ENCODE measurements around the gene POLR2L. TPM values are rescaled to one million over a fixed set of nuclear protein-coding genes. Genes with fewer than 3 reads are reported as not detected.

POLR2L gene
- total RNA-seq, 1 donor from 2014 or later: 128 TPM

GRCh38 chr11:873706-874105 is 31.4 kb upstream of the POLR2L start:
- Mint-ChIP-seq H3K27ac (ENCODE audit: unreplicated experiment) (no peak overlapping the region), H3K9me3 (no peaks in the 10 kb centered on the region)

GRCh38 chr11:872799-873198 is 30.5 kb upstream of the POLR2L start:
- Mint-ChIP-seq H3K27ac (ENCODE audit: unreplicated experiment) (no peak overlapping the region), H3K4me1 (no peaks in the 10 kb centered on the region)

More at GRCh38 chr11:873706-874105, 31.4 kb upstream of the POLR2L start:
- no peak overlapping the region for H3K4me3 Mint-ChIP-seq
- H3K36me3 Mint-ChIP-seq (ENCODE audit: low read depth): peaks cover 3% of the 10 kb centered on the region
- H3K4me1 Mint-ChIP-seq: no peaks in the 10 kb centered on the region
- TF ChIP-seq CTCF (conservative IDR thresholded peaks at IDR 0.05): no peak
- DNase-seq (ENCODE audit: low read depth, low spot score): no peak
- H3K27me3 Mint-ChIP-seq (ENCODE audit: low read depth): no peaks in the 10 kb centered on the region

GRCh38 chr11:871472-871871 is 29.1 kb upstream of the POLR2L start:
- H3K4me3 Mint-ChIP-seq: no peak overlapping the region
- H3K4me1 Mint-ChIP-seq: no peaks in the 10 kb centered on the region
- H3K9me3 Mint-ChIP-seq: no peaks in the 10 kb centered on the region
- no peak overlapping the region for H3K27ac Mint-ChIP-seq (ENCODE audit: unreplicated experiment)
- H3K36me3 Mint-ChIP-seq (ENCODE audit: low read depth): peaks cover 3% of the 10 kb centered on the region
- no peaks in the 10 kb centered on the region for H3K27me3 Mint-ChIP-seq (ENCODE audit: low read depth)
- DNase-seq (ENCODE audit: low read depth, low spot score): no peak
- no peak for TF ChIP-seq CTCF (conservative IDR thresholded peaks at IDR 0.05)

More at GRCh38 chr11:872799-873198, 30.5 kb upstream of the POLR2L start:
- H3K27me3 Mint-ChIP-seq (ENCODE audit: low read depth): no peaks in the 10 kb centered on the region
- H3K9me3 Mint-ChIP-seq: no peaks in the 10 kb centered on the region
- no peak for DNase-seq (ENCODE audit: low read depth, low spot score)
- TF ChIP-seq CTCF (conservative IDR thresholded peaks at IDR 0.05): no peak
- peaks cover 3% of the 10 kb centered on the region for H3K36me3 Mint-ChIP-seq (ENCODE audit: low read depth)
- H3K4me3 Mint-ChIP-seq: no peak overlapping the region

GRCh38 chr11:870418-870817 is 28.1 kb upstream of the POLR2L start:
- no peak for DNase-seq (ENCODE audit: low read depth, low spot score)
- Mint-ChIP-seq H3K4me1 (no peaks in the 10 kb centered on the region), H3K36me3 (ENCODE audit: low read depth) (peaks cover 3% of the 10 kb centered on the region), H3K27me3 (ENCODE audit: low read depth) (no peaks in the 10 kb centered on the region), H3K27ac (ENCODE audit: unreplicated experiment) (peak overlapping the region; percentile 43), H3K9me3 (no peaks in the 10 kb centered on the region), H3K4me3 (no peak overlapping the region)
- no peak for TF ChIP-seq CTCF (conservative IDR thresholded peaks at IDR 0.05)

GRCh38 chr11:870127-870413 is 27.7 kb upstream of the POLR2L start:
- no peak for DNase-seq (ENCODE audit: low read depth, low spot score)
- TF ChIP-seq CTCF (conservative IDR thresholded peaks at IDR 0.05): peak; percentile 28
- Mint-ChIP-seq H3K4me1 (no peaks in the 10 kb centered on the region), H3K27me3 (ENCODE audit: low read depth) (no peaks in the 10 kb centered on the region), H3K9me3 (no peaks in the 10 kb centered on the region), H3K36me3 (ENCODE audit: low read depth) (peaks cover 3% of the 10 kb centered on the region), H3K4me3 (no peak overlapping the region), H3K27ac (ENCODE audit: unreplicated experiment) (peak overlapping the region; percentile 43)
